Liver (tissue), 3 donors: Measurements from ENCODE around the gene PARD3.

Source experiments
- SP1 ChIP-seq: IDR thresholded peaks from 2 replicates; pipeline ENCODE4 v1.6.1; 2018; ENCODE audit warnings: antibody characterized with exemption, mild to moderate bottlenecking
- TF ChIP-seq, protein P1 (sequence below): fragments of 150-350 bp; IDR thresholded peaks from 2 replicates; pipeline ENCODE4 v1.5.1; 2017; ENCODE audit warnings: improper control_type of control experiment, low read depth, low read length; ENCODE audit not compliant: missing input control
- donor health status: healthy.
- donor health status: healthy.

DNA sequence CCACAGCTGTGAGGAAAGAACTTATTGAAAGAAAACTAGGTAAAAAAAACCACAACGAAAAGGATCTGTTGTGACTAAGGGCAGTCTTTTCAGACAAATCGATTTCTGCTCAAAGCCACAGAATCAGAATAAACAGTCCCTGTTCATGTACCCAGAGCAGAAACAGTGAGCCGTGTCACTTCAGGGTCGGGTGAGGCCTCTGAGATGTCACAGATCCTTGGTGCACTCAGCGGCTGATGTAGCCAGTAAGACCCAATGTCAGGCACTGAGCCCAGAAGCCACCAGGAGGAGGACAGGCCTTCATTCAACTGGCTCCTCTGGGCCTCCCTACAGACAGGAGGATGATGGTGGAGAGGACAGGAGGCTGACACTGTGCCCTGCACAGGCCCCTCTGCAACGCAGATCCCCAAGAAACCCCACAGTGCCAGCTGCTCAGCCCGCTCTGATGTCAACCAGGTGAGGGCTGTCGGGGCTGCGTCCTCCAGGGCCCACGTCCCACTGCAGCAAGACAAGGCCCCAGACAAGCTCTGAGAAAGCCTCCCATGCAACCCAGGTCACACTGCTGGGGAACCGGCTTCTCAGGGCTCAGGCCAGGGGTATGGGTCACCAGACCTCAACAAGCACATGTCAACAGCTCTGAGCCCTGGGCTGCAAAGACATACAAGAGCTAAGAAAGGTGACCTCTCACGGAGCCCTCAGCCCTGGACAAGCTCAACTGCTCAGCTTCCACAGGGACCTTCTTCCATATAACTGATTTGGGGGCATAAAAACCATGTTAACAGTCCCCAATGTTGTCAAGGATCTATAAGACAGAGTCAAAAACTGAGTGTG is 190.6 kb downstream of the PARD3 start:
- TF ChIP-seq, protein P1, sequence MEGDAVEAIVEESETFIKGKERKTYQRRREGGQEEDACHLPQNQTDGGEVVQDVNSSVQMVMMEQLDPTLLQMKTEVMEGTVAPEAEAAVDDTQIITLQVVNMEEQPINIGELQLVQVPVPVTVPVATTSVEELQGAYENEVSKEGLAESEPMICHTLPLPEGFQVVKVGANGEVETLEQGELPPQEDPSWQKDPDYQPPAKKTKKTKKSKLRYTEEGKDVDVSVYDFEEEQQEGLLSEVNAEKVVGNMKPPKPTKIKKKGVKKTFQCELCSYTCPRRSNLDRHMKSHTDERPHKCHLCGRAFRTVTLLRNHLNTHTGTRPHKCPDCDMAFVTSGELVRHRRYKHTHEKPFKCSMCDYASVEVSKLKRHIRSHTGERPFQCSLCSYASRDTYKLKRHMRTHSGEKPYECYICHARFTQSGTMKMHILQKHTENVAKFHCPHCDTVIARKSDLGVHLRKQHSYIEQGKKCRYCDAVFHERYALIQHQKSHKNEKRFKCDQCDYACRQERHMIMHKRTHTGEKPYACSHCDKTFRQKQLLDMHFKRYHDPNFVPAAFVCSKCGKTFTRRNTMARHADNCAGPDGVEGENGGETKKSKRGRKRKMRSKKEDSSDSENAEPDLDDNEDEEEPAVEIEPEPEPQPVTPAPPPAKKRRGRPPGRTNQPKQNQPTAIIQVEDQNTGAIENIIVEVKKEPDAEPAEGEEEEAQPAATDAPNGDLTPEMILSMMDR, result no peak
- TF ChIP-seq SP1, result no peak
